PC-9 (cell line): ENCODE measurements around the gene IVNS1ABP. TPM values are rescaled to one million over a fixed set of nuclear protein-coding genes. Genes with fewer than 3 reads are reported as not detected.

Experiments
- BruUV-seq: library from RNA; stranded (reverse); fragments of 400-500 nt; replicated peaks from 2 replicates; lab custom pipeline; 2021; lab: Mats Ljungman, UMichigan
- CTCF ChIA-PET: fragments of 300-600 bp; sonication (Branson Sonifier 250); formaldehyde crosslinking; loops from one replicate; lab custom pipeline; 2022; ENCODE audit warnings: antibody characterized with exemption; lab: Charles Lee
- POLR2A ChIA-PET: fragments of 300-600 bp; sonication (Branson Sonifier 250); formaldehyde crosslinking; loops from one replicate; lab custom pipeline; 2022; ENCODE audit warnings: antibody characterized with exemption; ENCODE audit not compliant: unreplicated experiment; lab: Charles Lee
- DNase-seq, 2 experiments: peaks; one replicate each; pipeline versions ENCODE4 v3.0.0 to v3.0.0-alpha.2; 2015 to 2022; ENCODE audit warnings: mixed read lengths in 1 of 2
- H2AFZ ChIP-seq: fragments of 200-600 bp; sonication (generic); 2 replicates; pipeline ENCODE4 v1.8.1; 2017; ENCODE audit warnings: antibody characterized with exemption
- H3F3A ChIP-seq: fragments of 200-600 bp; sonication (generic); 2 replicates; pipeline ENCODE4 v1.8.1; 2017; ENCODE audit warnings: antibody characterized with exemption, mild to moderate bottlenecking, low read depth; ENCODE audit not compliant: insufficient read depth
- H3K27ac ChIP-seq: fragments of 200-600 bp; sonication (generic); 2 replicates; pipeline ENCODE4 v1.6.1; 2016; ENCODE audit warnings: mixed run types
- H3K27me3 ChIP-seq: fragments of 200-600 bp; sonication (generic); 2 replicates; pipeline ENCODE4 v1.6.1; 2016; ENCODE audit warnings: low read depth, mixed run types; ENCODE audit not compliant: insufficient read depth
- H3K36me3 ChIP-seq: fragments of 200-600 bp; sonication (generic); 2 replicates; pipeline ENCODE4 v1.6.1; 2016; ENCODE audit warnings: low read depth, mixed run types
- H3K4me1 ChIP-seq: fragments of 200-600 bp; sonication (generic); replicated peaks from 2 replicates; pipeline ENCODE4 v1.6.1; 2016; ENCODE audit warnings: mixed run types; ENCODE audit not compliant: insufficient read depth
- H3K4me2 ChIP-seq: fragments of 200-600 bp; sonication (generic); 2 replicates; pipeline ENCODE4 v1.6.1; 2017; ENCODE audit warnings: mixed run types
- H3K4me3 ChIP-seq: fragments of 200-600 bp; sonication (generic); 2 replicates; pipeline ENCODE4 v1.6.1; 2016; ENCODE audit warnings: mixed run types
- H3K79me2 ChIP-seq: fragments of 200-600 bp; sonication (generic); 2 replicates; pipeline ENCODE4 v1.6.1; 2017; ENCODE audit warnings: low read depth, mixed run types
- H3K9me2 ChIP-seq: fragments of 200-600 bp; sonication (generic); 2 replicates; pipeline ENCODE4 v1.8.1; 2017; ENCODE audit warnings: mild to moderate bottlenecking; ENCODE audit not compliant: insufficient read depth
- H3K9me3 ChIP-seq: fragments of 200-600 bp; sonication (generic); 2 replicates; pipeline ENCODE4 v1.8.1; 2016; ENCODE audit warnings: low read depth; ENCODE audit not compliant: insufficient read depth
- H4K20me1 ChIP-seq: fragments of 200-600 bp; sonication (generic); 2 replicates; pipeline ENCODE4 v1.8.1; 2017; ENCODE audit not compliant: insufficient read depth
- EZH2 ChIP-seq: fragments of 200-600 bp; sonication (generic); IDR thresholded peaks from 2 replicates; pipeline ENCODE4 v1.8.0; 2017; ENCODE audit warnings: antibody characterized with exemption, low read depth
- intact Hi-C: fragments of 100-400 bp; cut with micrococcal nuclease; formaldehyde crosslinking; loops from one replicate; pipeline ENCODE4 v1.10.0; 2022; ENCODE audit not compliant: unreplicated experiment
- total RNA-seq: library from RNA; stranded (reverse); gene quantifications from 2 replicates; pipeline ENCODE4 v1.2.3, GENCODE V29; 2021
- TF ChIP-seq, protein P1 (sequence below): fragments of 200-600 bp; sonication (generic); conservative IDR thresholded peaks from 2 replicates; pipeline ENCODE4 v1.6.1; 2017; ENCODE audit warnings: mixed run types, antibody characterized with exemption, mild to moderate bottlenecking, moderate library complexity

IVNS1ABP gene
- total RNA-seq, 1 experiment from 2014 or later: 38.8 TPM

DNA sequence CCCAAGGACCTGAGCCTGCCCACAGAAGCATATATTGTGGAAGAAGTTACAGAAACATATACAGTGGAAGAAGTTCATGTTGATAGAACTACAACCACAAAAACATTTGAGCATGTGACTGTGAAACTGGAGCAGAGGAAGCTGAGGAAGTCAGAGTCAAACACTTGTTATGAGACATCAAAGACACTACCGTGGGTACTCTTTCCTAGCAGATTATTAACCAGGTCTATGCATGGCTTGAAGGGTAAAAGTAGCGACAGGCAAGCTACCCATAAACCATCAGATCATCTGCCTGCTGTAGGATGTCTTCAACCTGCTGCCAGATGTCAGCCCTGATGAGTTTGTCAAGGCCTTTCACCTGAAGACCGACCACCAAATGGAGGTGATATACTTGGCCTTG lies 35.8 kb downstream of the IVNS1ABP start:
- CTCF ChIA-PET: no interaction called here
- H3K27ac ChIP-seq: no peak overlapping the region
- H3K9me3 ChIP-seq: no peaks in the 10 kb centered on the region
- H3K27me3 ChIP-seq: no peaks in the 10 kb centered on the region
- no peak for DNase-seq
- no peaks in the 10 kb centered on the region for H3K9me2 ChIP-seq
- H3F3A ChIP-seq: no peaks in the 10 kb centered on the region
- H3K36me3 ChIP-seq: no peaks in the 10 kb centered on the region
- H3K4me3 ChIP-seq: no peak overlapping the region
- no TSS peak for BruUV-seq
- H3K4me1 ChIP-seq: no peaks in the 10 kb centered on the region
- no peaks in the 10 kb centered on the region for H3K79me2 ChIP-seq
- H3K4me2 ChIP-seq: no peak overlapping the region
- TF ChIP-seq, protein P1, sequence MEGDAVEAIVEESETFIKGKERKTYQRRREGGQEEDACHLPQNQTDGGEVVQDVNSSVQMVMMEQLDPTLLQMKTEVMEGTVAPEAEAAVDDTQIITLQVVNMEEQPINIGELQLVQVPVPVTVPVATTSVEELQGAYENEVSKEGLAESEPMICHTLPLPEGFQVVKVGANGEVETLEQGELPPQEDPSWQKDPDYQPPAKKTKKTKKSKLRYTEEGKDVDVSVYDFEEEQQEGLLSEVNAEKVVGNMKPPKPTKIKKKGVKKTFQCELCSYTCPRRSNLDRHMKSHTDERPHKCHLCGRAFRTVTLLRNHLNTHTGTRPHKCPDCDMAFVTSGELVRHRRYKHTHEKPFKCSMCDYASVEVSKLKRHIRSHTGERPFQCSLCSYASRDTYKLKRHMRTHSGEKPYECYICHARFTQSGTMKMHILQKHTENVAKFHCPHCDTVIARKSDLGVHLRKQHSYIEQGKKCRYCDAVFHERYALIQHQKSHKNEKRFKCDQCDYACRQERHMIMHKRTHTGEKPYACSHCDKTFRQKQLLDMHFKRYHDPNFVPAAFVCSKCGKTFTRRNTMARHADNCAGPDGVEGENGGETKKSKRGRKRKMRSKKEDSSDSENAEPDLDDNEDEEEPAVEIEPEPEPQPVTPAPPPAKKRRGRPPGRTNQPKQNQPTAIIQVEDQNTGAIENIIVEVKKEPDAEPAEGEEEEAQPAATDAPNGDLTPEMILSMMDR: no peak
- no peak for TF ChIP-seq EZH2
- intact Hi-C loops: no loop called here
- H4K20me1 ChIP-seq: no peaks in the 10 kb centered on the region
- no peak overlapping the region for H2AFZ ChIP-seq
- POLR2A ChIA-PET: no interaction called here

DNA sequence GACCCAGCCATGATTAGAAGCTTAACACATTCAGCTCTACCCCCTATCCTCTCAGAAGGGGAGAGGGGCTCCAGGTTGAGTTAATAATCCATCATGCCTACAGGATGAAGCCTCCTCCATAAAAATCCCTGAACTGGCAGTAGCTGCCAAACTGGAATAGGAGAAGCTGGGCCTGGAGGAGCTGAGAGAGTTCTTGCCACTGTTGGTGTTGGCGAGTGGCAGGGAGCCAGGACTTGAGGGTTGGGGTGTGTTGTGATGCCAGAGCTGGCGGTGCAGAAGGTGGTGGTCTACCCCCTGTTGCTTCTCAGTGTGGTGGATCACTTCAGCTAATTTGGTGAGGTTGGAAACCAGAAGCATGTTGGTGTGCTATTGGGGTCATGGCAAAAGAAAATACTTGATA lies 36.5 kb downstream of the IVNS1ABP start:
- intact Hi-C loops: no loop called here
- BruUV-seq: no TSS peak
- Histone ChIP-seq H3K4me1 (no peaks in the 10 kb centered on the region), H3K4me2 (no peak overlapping the region), H3F3A (no peaks in the 10 kb centered on the region), H3K4me3 (no peak overlapping the region), H4K20me1 (no peaks in the 10 kb centered on the region), H3K79me2 (no peaks in the 10 kb centered on the region), H2AFZ (no peak overlapping the region), H3K9me2 (no peaks in the 10 kb centered on the region), H3K27ac (no peak overlapping the region), H3K27me3 (no peaks in the 10 kb centered on the region), H3K36me3 (no peaks in the 10 kb centered on the region), H3K9me3 (no peaks in the 10 kb centered on the region)
- no peak for DNase-seq
- ChIA-PET POLR2A (no interaction called here), CTCF (no interaction called here)
- TF ChIP-seq, protein P1: no peak
- TF ChIP-seq EZH2: no peak

DNA sequence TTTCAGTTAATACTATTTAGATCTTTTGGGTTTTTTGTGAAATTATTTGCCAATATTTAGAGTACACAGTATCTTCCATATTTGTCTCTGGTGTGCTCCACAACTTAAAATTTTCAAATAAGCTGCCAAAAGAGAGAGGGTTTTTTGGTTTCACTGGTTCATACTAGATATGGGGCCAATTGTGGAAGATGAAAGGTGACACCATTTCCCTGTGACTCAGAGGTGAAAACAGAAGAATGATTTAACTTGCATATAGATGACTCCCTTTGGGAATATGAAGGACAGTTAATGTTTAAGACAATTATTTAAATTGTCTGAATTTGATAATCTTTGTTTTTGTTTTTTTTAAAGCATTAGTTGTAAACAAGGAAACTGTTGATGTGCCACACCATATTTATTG lies 37.5 kb downstream of the IVNS1ABP start:
- Histone ChIP-seq H3K4me1 (no peaks in the 10 kb centered on the region), H3K79me2 (no peaks in the 10 kb centered on the region), H2AFZ (no peak overlapping the region), H4K20me1 (no peaks in the 10 kb centered on the region), H3K9me2 (no peaks in the 10 kb centered on the region), H3K27me3 (no peaks in the 10 kb centered on the region), H3K9me3 (no peaks in the 10 kb centered on the region), H3K4me3 (no peak overlapping the region), H3K4me2 (no peak overlapping the region), H3K36me3 (no peaks in the 10 kb centered on the region), H3K27ac (no peak overlapping the region), H3F3A (no peaks in the 10 kb centered on the region)
- TF ChIP-seq, protein P1: no peak
- TF ChIP-seq EZH2: no peak
- intact Hi-C loops: no loop called here
- no TSS peak for BruUV-seq
- CTCF ChIA-PET: no interaction called here
- POLR2A ChIA-PET: no interaction called here
- no peak for DNase-seq
